ENCODE measurements around the gene ARID1B. TPM values are rescaled to one million over a fixed set of nuclear protein-coding genes. Genes with fewer than 3 reads are reported as not detected.

ARID1B gene
- total RNA-seq, 1 donor from 2014 or later, result 47.3 TPM

- no peak overlapping the region for H3K4me3 ChIP-seq (ENCODE audit: low read depth, low read length)
- TF ChIP-seq CTCF (IDR thresholded peaks at IDR 0.05; ENCODE audit: insufficient read depth, low read length, poor library complexity, severe bottlenecking), result no peak
- H3K36me3 ChIP-seq (ENCODE audit: control insufficient read depth, insufficient read depth, low read length), result no peaks in the 10 kb centered on the region
- no peaks in the 10 kb centered on the region for H3K27me3 ChIP-seq (ENCODE audit: control insufficient read depth, insufficient read depth, low read length)
- no peak for DNase-seq (ENCODE audit: low read depth)
These were observed 378.6 kb downstream of the ARID1B start for GRCh38 chr6:157155804-157156203.

- no peak overlapping the region for H3K4me3 ChIP-seq (ENCODE audit: low read depth, low read length)
- DNase-seq (ENCODE audit: low read depth), result no peak
- H3K27me3 ChIP-seq (ENCODE audit: control insufficient read depth, insufficient read depth, low read length), result no peaks in the 10 kb centered on the region
- no peak for TF ChIP-seq CTCF (IDR thresholded peaks at IDR 0.05; ENCODE audit: insufficient read depth, low read length, poor library complexity, severe bottlenecking)
- no peaks in the 10 kb centered on the region for H3K36me3 ChIP-seq (ENCODE audit: control insufficient read depth, insufficient read depth, low read length)
These were observed 380.1 kb downstream of the ARID1B start for GRCh38 chr6:157157258-157157657.

GRCh38 chr6:157158456-157158855 lies 381.3 kb downstream of the ARID1B start:
- DNase-seq (ENCODE audit: low read depth), result no peak
- H3K4me3 ChIP-seq (ENCODE audit: low read depth, low read length), result no peak overlapping the region
- H3K36me3 ChIP-seq (ENCODE audit: control insufficient read depth, insufficient read depth, low read length), result no peaks in the 10 kb centered on the region
- no peaks in the 10 kb centered on the region for H3K27me3 ChIP-seq (ENCODE audit: control insufficient read depth, insufficient read depth, low read length)
- TF ChIP-seq CTCF (IDR thresholded peaks at IDR 0.05; ENCODE audit: insufficient read depth, low read length, poor library complexity, severe bottlenecking), result no peak

GRCh38 chr6:157158897-157159296 lies 381.7 kb downstream of the ARID1B start:
- DNase-seq (ENCODE audit: low read depth), result no peak
- no peak for TF ChIP-seq CTCF (IDR thresholded peaks at IDR 0.05; ENCODE audit: insufficient read depth, low read length, poor library complexity, severe bottlenecking)
- Histone ChIP-seq H3K27me3 (ENCODE audit: control insufficient read depth, insufficient read depth, low read length) (no peaks in the 10 kb centered on the region), H3K4me3 (ENCODE audit: low read depth, low read length) (no peak overlapping the region), H3K36me3 (ENCODE audit: control insufficient read depth, insufficient read depth, low read length) (no peaks in the 10 kb centered on the region)

- no peaks in the 10 kb centered on the region for H3K27me3 ChIP-seq (ENCODE audit: control insufficient read depth, insufficient read depth, low read length)
- H3K36me3 ChIP-seq (ENCODE audit: control insufficient read depth, insufficient read depth, low read length), result no peaks in the 10 kb centered on the region
- DNase-seq (ENCODE audit: low read depth), result no peak
- no peak for TF ChIP-seq CTCF (IDR thresholded peaks at IDR 0.05; ENCODE audit: insufficient read depth, low read length, poor library complexity, severe bottlenecking)
- H3K4me3 ChIP-seq (ENCODE audit: low read depth, low read length), result no peak overlapping the region
These were observed 382.2 kb downstream of the ARID1B start for GRCh38 chr6:157159348-157159747.

GRCh38 chr6:157161912-157162311 lies 384.7 kb downstream of the ARID1B start:
- DNase-seq (ENCODE audit: low read depth), result no peak
- Histone ChIP-seq H3K27me3 (ENCODE audit: control insufficient read depth, insufficient read depth, low read length) (no peaks in the 10 kb centered on the region), H3K36me3 (ENCODE audit: control insufficient read depth, insufficient read depth, low read length) (no peaks in the 10 kb centered on the region), H3K4me3 (ENCODE audit: low read depth, low read length) (no peak overlapping the region)
- TF ChIP-seq CTCF (IDR thresholded peaks at IDR 0.05; ENCODE audit: insufficient read depth, low read length, poor library complexity, severe bottlenecking), result no peak
